SK-N-SH (cell line): ENCODE data around the gene NBEAL2. TPM values are rescaled to one million over a fixed set of nuclear protein-coding genes. Genes with fewer than 3 reads are reported as not detected.

ENCODE experiments used
- CTCF ChIP-seq: fragments of 200-600 bp; sonication (generic); IDR thresholded peaks from 2 replicates; pipeline ENCODE4 v1.6.1; 2017; ENCODE audit warnings: antibody characterized with exemption, mild to moderate bottlenecking, moderate library complexity
- EZH2phosphoT487 ChIP-seq: fragments of 200-600 bp; sonication (generic); IDR thresholded peaks from 2 replicates; pipeline ENCODE4 v1.6.1; 2017; ENCODE audit warnings: low read depth, mixed run types, mild to moderate bottlenecking, antibody characterized with exemption, moderate library complexity, borderline replicate concordance
- FOSL2 ChIP-seq: IDR thresholded peaks from 2 replicates; pipeline ENCODE4 v1.4.0; 2012; ENCODE audit warnings: low read depth, mild to moderate bottlenecking, moderate library complexity, borderline replicate concordance
- FOXJ3 ChIP-seq: sonication (generic); formaldehyde crosslinking; IDR thresholded peaks from 2 replicates; pipeline ENCODE4 v1.5.1; 2020; ENCODE audit warnings: mild to moderate bottlenecking, missing genetic modification reagents
- FOXM1 ChIP-seq: IDR thresholded peaks from 2 replicates; pipeline ENCODE4 v1.4.0; 2012; ENCODE audit warnings: low read depth, mild to moderate bottlenecking
- MAX ChIP-seq: IDR thresholded peaks from 2 replicates; pipeline ENCODE4 v1.4.0; 2012; ENCODE audit warnings: low read depth
- MEF2A ChIP-seq: IDR thresholded peaks from 2 replicates; pipeline ENCODE4 v1.4.0; 2012; ENCODE audit warnings: low read depth, borderline replicate concordance
- MXI1 ChIP-seq: IDR thresholded peaks from 2 replicates; pipeline ENCODE4 v1.6.1; 2012; ENCODE audit warnings: mild to moderate bottlenecking, low read depth, low read length, improper control_type of control experiment
- NFIC ChIP-seq: IDR thresholded peaks from 2 replicates; pipeline ENCODE4 v1.4.0; 2012; ENCODE audit warnings: borderline replicate concordance
- NRF1 ChIP-seq: IDR thresholded peaks from 2 replicates; pipeline ENCODE4 v1.6.1; 2012; ENCODE audit warnings: low read depth, mild to moderate bottlenecking, low read length
- PBX3 ChIP-seq: IDR thresholded peaks from 2 replicates; pipeline ENCODE4; 2012
- POLR2AphosphoS5 ChIP-seq: IDR thresholded peaks from 2 replicates; pipeline ENCODE4 v1.6.1; 2012; ENCODE audit warnings: low read depth, low read length
- REST ChIP-seq: IDR thresholded peaks from 2 replicates; pipeline ENCODE4 v1.6.1; 2012; ENCODE audit warnings: mild to moderate bottlenecking, low read depth, low read length, moderate library complexity
- RFX5 ChIP-seq: IDR thresholded peaks from 2 replicates; pipeline ENCODE4 v1.6.1; 2012; ENCODE audit warnings: mild to moderate bottlenecking, improper control_type of control experiment, low read length
- RXRA ChIP-seq: IDR thresholded peaks from 2 replicates; pipeline ENCODE4 v1.4.0; 2012; ENCODE audit warnings: low read depth, mild to moderate bottlenecking, borderline replicate concordance
- SIN3A ChIP-seq: IDR thresholded peaks from 2 replicates; pipeline ENCODE4 v1.6.1; 2012; ENCODE audit warnings: low read depth, mild to moderate bottlenecking, low read length, moderate library complexity, borderline replicate concordance
- SMC3 ChIP-seq: IDR thresholded peaks from 2 replicates; pipeline ENCODE4 v1.6.1; 2012; ENCODE audit warnings: low read depth, low read length, improper control_type of control experiment
- TCF12 ChIP-seq: IDR thresholded peaks from 2 replicates; pipeline ENCODE4 v1.4.0; 2012
- TEAD4 ChIP-seq: IDR thresholded peaks from 2 replicates; pipeline ENCODE4 v1.4.0; 2012; ENCODE audit warnings: mild to moderate bottlenecking, borderline replicate concordance; ENCODE audit not compliant: insufficient read depth
- USF1 ChIP-seq: IDR thresholded peaks from 2 replicates; pipeline ENCODE4 v1.4.0; 2012; ENCODE audit warnings: low read depth, borderline replicate concordance
- ZBTB33 ChIP-seq: IDR thresholded peaks from 2 replicates; pipeline ENCODE4 v1.4.0; 2012; ENCODE audit warnings: low read depth, borderline replicate concordance
- polyA plus RNA-seq, 3 experiments: library from polyadenylated mRNA; depleted of rRNA; stranded (reverse); fragments of >200 nt; gene quantifications; 2 replicates each; pipeline ENCODE4 v1.2.3, GENCODE V29; 2012
- TF ChIP-seq, protein P1 (sequence below): fragments of 150-350 bp; IDR thresholded peaks from 2 replicates; pipeline ENCODE4 v1.6.1; 2017; ENCODE audit warnings: antibody characterized with exemption, low read length, low read depth, borderline replicate concordance

The NBEAL2 gene
- polyA plus RNA-seq, 1 of the 3 experiments (the other 2 are of a cell fraction): 20.3 TPM

DNA sequence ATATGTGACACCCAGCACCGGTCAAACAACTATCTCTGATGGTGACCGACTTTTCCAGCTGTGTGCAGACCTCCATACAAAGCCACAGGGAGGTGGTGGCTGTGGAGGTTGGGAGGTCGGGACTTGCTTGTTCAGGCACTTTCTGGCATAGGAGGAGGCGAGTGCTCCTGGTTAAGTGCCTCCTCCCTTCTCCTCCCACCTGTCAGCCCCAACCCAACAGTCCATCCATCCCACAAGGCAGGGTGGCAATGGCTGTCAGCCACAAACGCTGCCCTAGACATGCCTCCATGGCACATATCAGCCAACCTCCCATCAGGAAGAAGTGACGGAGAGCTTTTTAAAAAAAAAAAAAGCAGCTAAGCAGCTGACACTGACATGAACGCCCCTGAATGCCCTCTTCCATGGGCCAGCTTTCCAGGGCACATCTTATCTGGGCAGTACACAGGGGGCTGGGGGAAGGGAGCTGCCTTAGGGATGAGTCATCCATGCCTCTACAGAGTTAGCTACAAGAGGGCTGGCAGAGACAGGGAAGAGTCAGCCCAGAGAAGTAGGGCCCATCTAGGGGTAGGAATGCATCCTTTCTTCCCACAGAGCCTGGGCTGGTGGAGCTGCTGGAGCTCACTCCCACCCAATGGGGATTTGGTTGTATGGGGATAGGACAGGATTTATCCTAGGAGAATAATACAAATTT is 44.2 kb upstream of the NBEAL2 start (continued):
- TF ChIP-seq CTCF (peak; percentile 82), FOXJ3 (CRISPR knock-in tag) (no peak), MEF2A (no peak), REST (0 out of 2 replicates have a peak, but pooled peaks have one; percentile 21), NRF1 (no peak), NFIC (peak; percentile 72), PBX3 (peak; percentile 68), RXRA (peak; percentile 91), EZH2phosphoT487 (no peak), TCF12 (peak; percentile 87), MAX (peak; percentile 70), ZBTB33 (no peak), USF1 (no peak), SIN3A (peak; percentile 89), MXI1 (peak; percentile 46; the same call in 1 of the 2 replicates), POLR2AphosphoS5 (peak; percentile 46; the same call in 1 of the 2 replicates), FOSL2 (peak; percentile 98), RFX5 (no peak), TEAD4 (peak; percentile 83), SMC3 (0 out of 2 replicates have a peak, but pooled peaks have one; percentile 10), FOXM1 (no peak)
- TF ChIP-seq, protein P1, sequence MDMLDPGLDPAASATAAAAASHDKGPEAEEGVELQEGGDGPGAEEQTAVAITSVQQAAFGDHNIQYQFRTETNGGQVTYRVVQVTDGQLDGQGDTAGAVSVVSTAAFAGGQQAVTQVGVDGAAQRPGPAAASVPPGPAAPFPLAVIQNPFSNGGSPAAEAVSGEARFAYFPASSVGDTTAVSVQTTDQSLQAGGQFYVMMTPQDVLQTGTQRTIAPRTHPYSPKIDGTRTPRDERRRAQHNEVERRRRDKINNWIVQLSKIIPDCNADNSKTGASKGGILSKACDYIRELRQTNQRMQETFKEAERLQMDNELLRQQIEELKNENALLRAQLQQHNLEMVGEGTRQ: no peak
